DMS 273 treated with DMSO at 0.1 percent for 48 hours (cell line): ENCODE measurements around the gene GPHN.
"Not testable (repeated sequence)": the region's sequence is repeated elsewhere in the genome, so short reads cannot be mapped to it uniquely, and the experiment has no call there.

Experiments
- DNase-seq: peaks from one replicate; lab custom pipeline; 2025; lab: John Stamatoyannopoulos, UW

Gene GPHN

GRCh38 chr14:67060546-67060945 is 552.6 kb downstream of the GPHN start:
- DNase-seq: no peak

GRCh38 chr14:67067070-67067814 is 559.3 kb downstream of the GPHN start:
- DNase-seq: not testable (repeated sequence)

GRCh38 chr14:67068251-67068650 is 560.3 kb downstream of the GPHN start:
- no peak for DNase-seq

- DNase-seq: no peak
Observed at GRCh38 chr14:67071506-67071905, 563.6 kb downstream of the GPHN start.

GRCh38 chr14:67077921-67078320 is 570.0 kb downstream of the GPHN start:
- DNase-seq: no peak

GRCh38 chr14:67079846-67080245 is 571.9 kb downstream of the GPHN start:
- DNase-seq: no peak

- no peak for DNase-seq
Observed at GRCh38 chr14:67108230-67108629, 600.3 kb downstream of the GPHN start.

GRCh38 chr14:67111022-67111421 is 603.1 kb downstream of the GPHN start:
- DNase-seq: no peak

- no peak for DNase-seq
Observed at GRCh38 chr14:67112344-67112743, 604.4 kb downstream of the GPHN start.

- DNase-seq: no peak
Observed at GRCh38 chr14:67127174-67127573, 619.2 kb downstream of the GPHN start.

GRCh38 chr14:67129768-67130167 is 621.8 kb downstream of the GPHN start:
- DNase-seq: no peak

- DNase-seq: no peak
Observed at GRCh38 chr14:67131691-67132090, 623.7 kb downstream of the GPHN start.

GRCh38 chr14:67133144-67133543 is 625.2 kb downstream of the GPHN start:
- no peak for DNase-seq

- no peak for DNase-seq
Observed at GRCh38 chr14:67133595-67134441, 625.9 kb downstream of the GPHN start.

- no peak for DNase-seq
Observed at GRCh38 chr14:67137744-67138371, 629.9 kb downstream of the GPHN start.

- DNase-seq: no peak
Observed at GRCh38 chr14:67140556-67140955, 632.6 kb downstream of the GPHN start.

- DNase-seq: no peak
Observed at GRCh38 chr14:67141146-67141900, 633.4 kb downstream of the GPHN start.

GRCh38 chr14:67151082-67151666 is 643.2 kb downstream of the GPHN start:
- no peak for DNase-seq

- DNase-seq: no peak
Observed at GRCh38 chr14:67158566-67158965, 650.6 kb downstream of the GPHN start.

- DNase-seq: no peak
Observed at GRCh38 chr14:67162385-67162784, 654.4 kb downstream of the GPHN start.

- DNase-seq: no peak
Observed at GRCh38 chr14:67166450-67166853, 658.5 kb downstream of the GPHN start.
